SK-N-SH (cell line): ENCODE measurements around the gene CIAO3. TPM values are rescaled to one million over a fixed set of nuclear protein-coding genes. Genes with fewer than 3 reads are reported as not detected.
A peak's percentile ranks its signal among the peaks of the same experiment; 100 is the strongest.

Experiments used
- CTCF ChIA-PET: fragments of 300-600, 350-600 bp; formaldehyde crosslinking; extraction: SDS; loops from one replicate; lab custom pipeline; 2021; lab: Yijun Ruan, JAX
- POLR2A ChIA-PET: fragments of 350-600 bp; sonication (Branson Sonifier 250); formaldehyde crosslinking; extraction: SDS; loops from one replicate; lab custom pipeline; 2020; ENCODE audit warnings: antibody characterized with exemption, inconsistent platforms; lab: Yijun Ruan, JAX
- DNase-seq: peaks from one replicate; pipeline ENCODE4 v3.0.0; 2012
- H2AFZ ChIP-seq: fragments of 200-600 bp; sonication (generic); 2 replicates; pipeline ENCODE4 v1.8.1; 2016; ENCODE audit warnings: antibody characterized with exemption, mild to moderate bottlenecking, low read depth
- H3F3A ChIP-seq: fragments of 200-600 bp; sonication (generic); replicated peaks from 2 replicates; pipeline ENCODE3; 2016; ENCODE audit warnings: antibody characterized with exemption, mild to moderate bottlenecking; ENCODE audit not compliant: insufficient read depth
- H3K27ac ChIP-seq, 2 experiments: fragments of 200-500 bp in 1 of 2; fragments of 200-600 bp in 1 of 2; sonication (Bioruptor generic) in 1 of 2; sonication (generic), shearing (Covaris generic) in 1 of 2; 2 replicates each; pipeline versions ENCODE4 v1.5.1 to v1.6.1; 2014 to 2016; ENCODE audit warnings: low read depth in 2 of 2, inconsistent platforms in 1 of 2, low read length in 1 of 2, mild to moderate bottlenecking in 1 of 2, mixed read lengths in 1 of 2
- H3K27me3 ChIP-seq: fragments of 200-600 bp; sonication (generic), shearing (Covaris generic); 2 replicates; pipeline ENCODE4 v1.6.1; 2016; ENCODE audit warnings: mixed run types; ENCODE audit not compliant: insufficient read depth
- H3K36me3 ChIP-seq, 2 experiments: fragments of 200-500 bp in 1 of 2; fragments of 200-600 bp in 1 of 2; sonication (Bioruptor generic) in 1 of 2; sonication (generic) in 1 of 2; replicated peaks in 1 of 2; 2 replicates each; pipeline versions ENCODE3 to v1.5.1; 2014 to 2016; ENCODE audit warnings: low read length in 1 of 2, mild to moderate bottlenecking in 1 of 2; ENCODE audit not compliant: insufficient read depth in 2 of 2, control insufficient read depth in 1 of 2
- H3K4me1 ChIP-seq, 2 experiments: fragments of 200-500 bp in 1 of 2; fragments of 200-600 bp in 1 of 2; sonication (Bioruptor generic) in 1 of 2; sonication (generic), shearing (Covaris generic) in 1 of 2; 2 replicates each; pipeline versions ENCODE4 v1.5.1 to v1.6.1; 2014 to 2016; ENCODE audit warnings: low read depth in 1 of 2, low read length in 1 of 2, mixed run types in 1 of 2; ENCODE audit not compliant: insufficient read depth in 2 of 2, control insufficient read depth in 1 of 2
- H3K4me2 ChIP-seq: fragments of 200-600 bp; sonication (generic), shearing (Covaris generic); 2 replicates; pipeline ENCODE4 v1.6.1; 2017; ENCODE audit warnings: mixed run types
- H3K4me3 ChIP-seq, 2 experiments: fragments of 200-500 bp in 1 of 2; fragments of 200-600 bp in 1 of 2; sonication (Bioruptor generic) in 1 of 2; sonication (generic), shearing (Covaris generic) in 1 of 2; 2 replicates each; pipeline versions ENCODE4 v1.5.1 to v1.8.1; 2014 to 2016; ENCODE audit warnings: low read depth in 2 of 2, inconsistent platforms in 1 of 2, low read length in 1 of 2, mild to moderate bottlenecking in 1 of 2, mixed read lengths in 1 of 2, moderate library complexity in 1 of 2
- H3K79me2 ChIP-seq: fragments of 200-600 bp; sonication (generic); 2 replicates; pipeline ENCODE4 v1.8.1; 2017; ENCODE audit warnings: mild to moderate bottlenecking; ENCODE audit not compliant: insufficient read depth
- H3K9ac ChIP-seq: fragments of 200-600 bp; sonication (generic); 2 replicates; pipeline ENCODE4 v1.6.1; 2017; ENCODE audit warnings: mixed run types
- H3K9me2 ChIP-seq: fragments of 200-600 bp; sonication (generic); 2 replicates; pipeline ENCODE4 v1.6.1; 2017; ENCODE audit warnings: mixed run types
- H3K9me3 ChIP-seq: fragments of 200-600 bp; sonication (generic); 2 replicates; pipeline ENCODE4 v1.6.1; 2017; ENCODE audit warnings: mixed run types, mild to moderate bottlenecking, moderate library complexity
- H4K20me1 ChIP-seq: fragments of 200-600 bp; sonication (generic); 2 replicates; pipeline ENCODE4 v1.6.1; 2017; ENCODE audit warnings: mild to moderate bottlenecking, mixed run types; ENCODE audit not compliant: insufficient read depth
- CHD2 ChIP-seq: fragments of 150-350 bp; IDR thresholded peaks from 2 replicates; pipeline ENCODE4 v1.6.1; 2018; ENCODE audit warnings: low read length; ENCODE audit not compliant: partially characterized antibody
- EZH2phosphoT487 ChIP-seq: fragments of 200-600 bp; sonication (generic); IDR thresholded peaks from 2 replicates; pipeline ENCODE4 v1.6.1; 2017; ENCODE audit warnings: low read depth, mixed run types, mild to moderate bottlenecking, antibody characterized with exemption, moderate library complexity, borderline replicate concordance
- IRF3 ChIP-seq: fragments of 150-350 bp; IDR thresholded peaks from 2 replicates; pipeline ENCODE4 v1.6.1; 2016; ENCODE audit warnings: mild to moderate bottlenecking, low read depth, low read length
- NRF1 ChIP-seq: IDR thresholded peaks from 2 replicates; pipeline ENCODE4 v1.6.1; 2012; ENCODE audit warnings: low read depth, mild to moderate bottlenecking, low read length
- PBX3 ChIP-seq: IDR thresholded peaks from 2 replicates; pipeline ENCODE4; 2012
- RAD21 ChIP-seq: IDR thresholded peaks from 2 replicates; pipeline ENCODE4 v1.6.1; 2012; ENCODE audit warnings: mild to moderate bottlenecking, low read length
- REST ChIP-seq: IDR thresholded peaks from 2 replicates; pipeline ENCODE4 v1.6.1; 2012; ENCODE audit warnings: mild to moderate bottlenecking, low read depth, low read length, moderate library complexity
- RXRA ChIP-seq: IDR thresholded peaks from 2 replicates; pipeline ENCODE4 v1.4.0; 2012; ENCODE audit warnings: low read depth, mild to moderate bottlenecking, borderline replicate concordance
- SMC3 ChIP-seq: IDR thresholded peaks from 2 replicates; pipeline ENCODE4 v1.6.1; 2012; ENCODE audit warnings: low read depth, low read length, improper control_type of control experiment
- TCF12 ChIP-seq: IDR thresholded peaks from 2 replicates; pipeline ENCODE4 v1.4.0; 2012
- USF1 ChIP-seq: IDR thresholded peaks from 2 replicates; pipeline ENCODE4 v1.4.0; 2012; ENCODE audit warnings: low read depth, borderline replicate concordance
- WGBS: methylation state at CpG from one replicate; pipeline ENCODE4 v1.1.6; 2017; ENCODE audit warnings: low lambda C conversion rate; 5-methylcytosine and 5-hydroxymethylcytosine counted together
- polyA plus RNA-seq, 3 experiments: library from polyadenylated mRNA; depleted of rRNA; stranded (reverse); fragments of >200 nt; gene quantifications; 2 replicates each; pipeline ENCODE4 v1.2.3, GENCODE V29; 2012
- TF ChIP-seq, protein P1 (sequence below): fragments of 200-600 bp; sonication (generic); IDR thresholded peaks from 2 replicates; pipeline ENCODE4 v1.6.1; 2017; ENCODE audit warnings: antibody characterized with exemption, mild to moderate bottlenecking, moderate library complexity

Gene CIAO3
- polyA plus RNA-seq, 1 of the 3 experiments (the other 2 are of a cell fraction), result 14.4 TPM

DNA sequence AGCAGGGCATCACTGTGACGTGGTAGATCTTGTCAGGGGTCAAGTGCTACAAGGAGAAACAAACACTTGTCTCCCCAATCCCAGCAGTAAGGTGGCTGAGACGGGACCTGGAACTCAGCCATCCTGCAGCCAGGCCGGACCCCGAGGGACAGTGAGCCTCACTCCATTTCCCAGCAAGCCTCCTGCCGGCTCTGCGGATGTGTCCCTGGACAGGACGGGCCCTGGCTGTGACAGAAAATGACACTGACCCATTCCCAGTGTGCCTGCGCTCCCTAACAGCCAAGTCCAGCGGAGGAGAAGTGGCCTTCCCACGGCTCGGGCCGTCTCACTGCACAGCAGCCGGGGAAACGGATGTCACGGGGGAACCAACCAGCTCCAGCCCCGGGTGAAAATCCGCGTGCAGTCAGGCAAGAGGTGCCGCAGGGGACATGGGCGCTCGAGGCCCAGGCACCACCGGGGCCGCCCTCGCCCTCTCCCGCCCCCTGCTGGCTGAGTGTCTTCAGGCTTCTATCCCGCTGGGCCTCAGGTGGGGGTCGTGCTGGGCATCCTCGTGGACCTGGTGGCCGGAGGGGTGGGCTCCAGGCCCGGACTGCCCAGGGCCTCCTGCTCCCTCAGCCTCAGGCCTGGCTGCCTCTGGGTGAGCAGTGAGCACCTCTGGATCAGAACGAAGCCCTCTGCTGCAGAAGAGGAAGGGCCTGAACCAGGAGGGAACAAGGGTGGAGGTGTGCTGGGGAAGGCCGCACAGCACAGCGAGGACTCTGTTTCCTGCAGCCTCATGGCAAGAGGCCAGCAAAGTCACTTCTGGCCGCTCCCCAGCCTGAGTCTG lies 7.2 kb downstream of the CIAO3 start:
- no peaks in the 10 kb centered on the region for H4K20me1 ChIP-seq
- CTCF ChIA-PET, result interaction anchor here (0.6 to 20.3 kb wide), 5 partner anchors 7 to 62 kb away, joined by 3 to 358 read pairs (median 4); partner anchors contain the start of genes ANTKMT, CIAO3, FBXL16 and METRN
- no peak overlapping the region for H3K27ac ChIP-seq
- H3K4me1 ChIP-seq, result peaks cover 0 to 7% of the 10 kb centered on the region in 2 experiments; a peak in 1 of 4 replicates
- H3K4me2 ChIP-seq, result no peak overlapping the region
- 85% methylated on average over 13 of the region's 34 CpGs for WGBS
- POLR2A ChIA-PET, result interaction anchor here (1.2 kb wide), 1 partner anchor 14 kb away, joined by 4 read pairs; the partner anchor contains the start of gene ANTKMT
- no peaks in the 10 kb centered on the region for H3K9me3 ChIP-seq
- H3K4me3 ChIP-seq, result no peak overlapping the region; a peak in 1 of 4 replicates
- no peak overlapping the region for H3K9ac ChIP-seq
- DNase-seq, result peak; percentile 87
- peaks cover 0 to 40% of the 10 kb centered on the region in 2 experiments for H3K36me3 ChIP-seq
- TF ChIP-seq TCF12 (no peak), SMC3 (peak; percentile 30; the same call in 1 of the 2 replicates), RAD21 (peak; percentile 29)
- TF ChIP-seq, protein P1, sequence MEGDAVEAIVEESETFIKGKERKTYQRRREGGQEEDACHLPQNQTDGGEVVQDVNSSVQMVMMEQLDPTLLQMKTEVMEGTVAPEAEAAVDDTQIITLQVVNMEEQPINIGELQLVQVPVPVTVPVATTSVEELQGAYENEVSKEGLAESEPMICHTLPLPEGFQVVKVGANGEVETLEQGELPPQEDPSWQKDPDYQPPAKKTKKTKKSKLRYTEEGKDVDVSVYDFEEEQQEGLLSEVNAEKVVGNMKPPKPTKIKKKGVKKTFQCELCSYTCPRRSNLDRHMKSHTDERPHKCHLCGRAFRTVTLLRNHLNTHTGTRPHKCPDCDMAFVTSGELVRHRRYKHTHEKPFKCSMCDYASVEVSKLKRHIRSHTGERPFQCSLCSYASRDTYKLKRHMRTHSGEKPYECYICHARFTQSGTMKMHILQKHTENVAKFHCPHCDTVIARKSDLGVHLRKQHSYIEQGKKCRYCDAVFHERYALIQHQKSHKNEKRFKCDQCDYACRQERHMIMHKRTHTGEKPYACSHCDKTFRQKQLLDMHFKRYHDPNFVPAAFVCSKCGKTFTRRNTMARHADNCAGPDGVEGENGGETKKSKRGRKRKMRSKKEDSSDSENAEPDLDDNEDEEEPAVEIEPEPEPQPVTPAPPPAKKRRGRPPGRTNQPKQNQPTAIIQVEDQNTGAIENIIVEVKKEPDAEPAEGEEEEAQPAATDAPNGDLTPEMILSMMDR, result peak; percentile 60
- no peaks in the 10 kb centered on the region for H3K9me2 ChIP-seq
- peaks cover 4% of the 10 kb centered on the region for H3F3A ChIP-seq
- H2AFZ ChIP-seq, result no peak overlapping the region
- H3K27me3 ChIP-seq, result no peaks in the 10 kb centered on the region
- H3K79me2 ChIP-seq, result no peaks in the 10 kb centered on the region

GRCh38 chr16:732936-733335 lies 7.9 kb downstream of the CIAO3 start:
- DNase-seq, result no peak
- Histone ChIP-seq H3K9me2 (no peaks in the 10 kb centered on the region), H3K4me1 (peaks cover 0 to 9% of the 10 kb centered on the region in 2 experiments; a peak in 1 of 4 replicates), H3K27ac (no peak overlapping the region), H3F3A (peaks cover 4% of the 10 kb centered on the region), H4K20me1 (no peaks in the 10 kb centered on the region), H3K27me3 (no peaks in the 10 kb centered on the region), H3K9ac (no peak overlapping the region), H3K4me2 (no peak overlapping the region), H3K4me3 (no peak overlapping the region), H3K79me2 (no peaks in the 10 kb centered on the region), H3K36me3 (peaks cover 0 to 39% of the 10 kb centered on the region in 2 experiments), H2AFZ (no peak overlapping the region), H3K9me3 (no peaks in the 10 kb centered on the region)
- TF ChIP-seq USF1 (no peak), REST (no peak), EZH2phosphoT487 (no peak), IRF3 (no peak), RXRA (no peak), NRF1 (no peak), CHD2 (no peak), PBX3 (no peak), SMC3 (no peak)
- TF ChIP-seq, protein P1, result no peak
- WGBS, result 91% methylated on average over 11 of the region's 13 CpGs
- CTCF ChIA-PET, result interaction anchor here (0.6 to 20.3 kb wide), 5 partner anchors 8 to 63 kb away, joined by 3 to 358 read pairs (median 4); partner anchors contain the start of genes ANTKMT, CIAO3, FBXL16 and METRN
- POLR2A ChIA-PET, result interaction anchor here (1.2 kb wide), 1 partner anchor 13 kb away, joined by 4 read pairs; the partner anchor contains the start of gene ANTKMT
